Neural cell (in vitro differentiated cells): ENCODE data around the gene LCAT. TPM values are rescaled to one million over a fixed set of nuclear protein-coding genes. Genes with fewer than 3 reads are reported as not detected.

Experiments used
- H2AFZ ChIP-seq: fragments of 200-600, 300-800 bp; sonication (generic), shearing (Covaris generic); 2 replicates; pipeline ENCODE4 v1.6.0; 2014; ENCODE audit warnings: low read depth, mild to moderate bottlenecking, antibody characterized with exemption, low read length, moderate library complexity
- H3F3A ChIP-seq: fragments of 200-600 bp; shearing (Covaris generic); 2 replicates; pipeline ENCODE4 v1.6.1; 2016; ENCODE audit warnings: mild to moderate bottlenecking, moderate library complexity, mixed read lengths, antibody characterized with exemption, low read length; ENCODE audit not compliant: insufficient read depth, poor library complexity, severe bottlenecking
- H3K27ac ChIP-seq: fragments of 200-600, 300-800 bp; sonication (generic), shearing (Covaris generic); 2 replicates; pipeline ENCODE4 v1.5.1; 2014; ENCODE audit warnings: mild to moderate bottlenecking, low read length, moderate library complexity
- H3K27me3 ChIP-seq: fragments of 300-800, 200-600 bp; sonication (generic), shearing (Covaris generic); 2 replicates; pipeline ENCODE4 v1.6.0; 2014; ENCODE audit warnings: mild to moderate bottlenecking, low read depth, low read length, moderate library complexity; ENCODE audit not compliant: insufficient read depth
- H3K36me3 ChIP-seq: fragments of 300-800, 200-600 bp; sonication (generic), shearing (Covaris generic); 2 replicates; pipeline ENCODE4 v1.5.1; 2014; ENCODE audit warnings: mild to moderate bottlenecking, antibody characterized with exemption, low read length, moderate library complexity; ENCODE audit not compliant: insufficient read depth
- H3K4me2 ChIP-seq: fragments of 300-800, 200-600 bp; sonication (generic), shearing (Covaris generic); 2 replicates; pipeline ENCODE4 v1.6.0; 2014; ENCODE audit warnings: mild to moderate bottlenecking, low read length
- H3K4me3 ChIP-seq: fragments of 300-800, 200-600 bp; sonication (generic), shearing (Covaris generic); 2 replicates; pipeline ENCODE4 v1.5.1; 2014; ENCODE audit warnings: mild to moderate bottlenecking, low read length, moderate library complexity
- H3K79me2 ChIP-seq: fragments of 200-600 bp; shearing (Covaris generic); replicated peaks from 2 replicates; pipeline ENCODE4 v1.6.0; 2014; ENCODE audit warnings: mild to moderate bottlenecking, low read length, moderate library complexity; ENCODE audit not compliant: insufficient read depth
- H3K9ac ChIP-seq: fragments of 300-800, 200-600 bp; sonication (generic), shearing (Covaris generic); 2 replicates; pipeline ENCODE4 v1.6.1; 2016; ENCODE audit warnings: mild to moderate bottlenecking, low read length, mixed read lengths
- H3K9me2 ChIP-seq: fragments of 200-600 bp; shearing (Covaris generic); 2 replicates; pipeline ENCODE4 v1.6.1; 2016; ENCODE audit warnings: mild to moderate bottlenecking, low read length, mixed read lengths; ENCODE audit not compliant: insufficient read depth
- H3K9me3 ChIP-seq: fragments of 200-600, 300-800 bp; sonication (generic), shearing (Covaris generic); 2 replicates; pipeline ENCODE4 v1.6.1; 2016; ENCODE audit warnings: mild to moderate bottlenecking, mixed run types, low read length, moderate library complexity, mixed read lengths
- H4K20me1 ChIP-seq: fragments of 200-600 bp; shearing (Covaris generic); 2 replicates; pipeline ENCODE4 v1.6.1; 2016; ENCODE audit warnings: mild to moderate bottlenecking, mixed run types; ENCODE audit not compliant: insufficient read depth
- CTCF ChIP-seq: fragments of 450-650 bp; IDR thresholded peaks from 2 replicates; pipeline ENCODE4 v1.5.1; 2014; ENCODE audit warnings: antibody characterized with exemption, mild to moderate bottlenecking, moderate library complexity; ENCODE audit not compliant: poor library complexity, severe bottlenecking
- EP300 ChIP-seq: fragments of 450-650 bp; conservative IDR thresholded peaks from 2 replicates; pipeline ENCODE4 v1.6.1; 2014; ENCODE audit warnings: antibody characterized with exemption, mild to moderate bottlenecking, moderate library complexity; ENCODE audit not compliant: poor library complexity, severe bottlenecking
- EZH2 ChIP-seq: fragments of 200-600, 300-800 bp; shearing (Covaris generic), sonication (generic); IDR thresholded peaks from 2 replicates; pipeline ENCODE4 v1.6.1; 2014; ENCODE audit warnings: antibody characterized with exemption, low read length, borderline replicate concordance, mild to moderate bottlenecking; ENCODE audit not compliant: insufficient read depth, poor library complexity, severe bottlenecking
- MXI1 ChIP-seq: fragments of 450-650 bp; conservative IDR thresholded peaks from 2 replicates; pipeline ENCODE4 v1.6.1; 2014; ENCODE audit warnings: antibody characterized with exemption, mild to moderate bottlenecking; ENCODE audit not compliant: poor library complexity, severe bottlenecking
- POLR2AphosphoS5 ChIP-seq: IDR thresholded peaks from 2 replicates; pipeline ENCODE4 v1.6.1; 2012
- RAD21 ChIP-seq: fragments of 450-650 bp; conservative IDR thresholded peaks from 2 replicates; pipeline ENCODE4 v1.6.1; 2014; ENCODE audit warnings: antibody characterized with exemption, mild to moderate bottlenecking, moderate library complexity
- REST ChIP-seq: IDR thresholded peaks from 2 replicates; pipeline ENCODE4 v1.6.1; 2012; ENCODE audit warnings: borderline replicate concordance
- SMC3 ChIP-seq: fragments of 450-650 bp; conservative IDR thresholded peaks from 2 replicates; pipeline ENCODE4 v1.6.1; 2014; ENCODE audit warnings: antibody characterized with exemption, mild to moderate bottlenecking, moderate library complexity; ENCODE audit not compliant: poor library complexity
- TAF1 ChIP-seq: IDR thresholded peaks from 2 replicates; pipeline ENCODE4 v1.6.1; 2012; ENCODE audit warnings: low read depth
- polyA plus RNA-seq: library from polyadenylated mRNA; depleted of rRNA; stranded (reverse); fragments of >200 nt; gene quantifications from 2 replicates; pipeline ENCODE4 v1.2.3, GENCODE V29; 2014

The LCAT gene
- polyA plus RNA-seq, 1 donor from 2014 or later: 0.32 TPM

GRCh38 chr16:67935101-67935401 is 8.9 kb downstream of the LCAT start:
- Histone ChIP-seq H4K20me1 (no peaks in the 10 kb centered on the region), H3K4me2 (peak overlapping the region; percentile 88), H3K9me2 (no peaks in the 10 kb centered on the region), H3K9me3 (no peaks in the 10 kb centered on the region), H3K79me2 (no peaks in the 10 kb centered on the region), H3K27ac (peak overlapping the region; percentile 20), H2AFZ (peak overlapping the region; percentile 52), H3K36me3 (no peaks in the 10 kb centered on the region), H3K27me3 (no peaks in the 10 kb centered on the region), H3K9ac (peak overlapping the region; percentile 87), H3K4me3 (peak overlapping the region; percentile 100), H3F3A (no peaks in the 10 kb centered on the region)
- TF ChIP-seq CTCF (no peak), MXI1 (no peak), RAD21 (no peak), SMC3 (no peak), TAF1 (no peak), POLR2AphosphoS5 (no peak), EZH2 (no peak), REST (no peak), EP300 (no peak)

GRCh38 chr16:67934306-67935100 is 9.4 kb downstream of the LCAT start:
- H4K20me1 ChIP-seq: no peaks in the 10 kb centered on the region
- no peak overlapping the region for H3K27ac ChIP-seq

More at GRCh38 chr16:67934306-67935100, 9.4 kb downstream of the LCAT start:
- H3K9me3 ChIP-seq: no peaks in the 10 kb centered on the region
- H3F3A ChIP-seq: no peaks in the 10 kb centered on the region
- no peaks in the 10 kb centered on the region for H3K27me3 ChIP-seq
- H3K4me3 ChIP-seq: peak overlapping the region; percentile 100
- no peaks in the 10 kb centered on the region for H3K79me2 ChIP-seq
- H2AFZ ChIP-seq: no peak overlapping the region
- H3K9me2 ChIP-seq: no peaks in the 10 kb centered on the region
- TF ChIP-seq EZH2 (no peak), RAD21 (no peak), CTCF (no peak), MXI1 (no peak), SMC3 (no peak), EP300 (no peak), POLR2AphosphoS5 (no peak), TAF1 (no peak), REST (no peak)
- H3K4me2 ChIP-seq: peak overlapping the region; percentile 88
- H3K9ac ChIP-seq: peak overlapping the region; percentile 87
- H3K36me3 ChIP-seq: no peaks in the 10 kb centered on the region
